ENCODE data around the gene SNAPC4.
"Not testable (repeated sequence)": the region's sequence is repeated elsewhere in the genome, so short reads cannot be mapped to it uniquely, and the experiment has no call there.

SNAPC4 gene

DNA sequence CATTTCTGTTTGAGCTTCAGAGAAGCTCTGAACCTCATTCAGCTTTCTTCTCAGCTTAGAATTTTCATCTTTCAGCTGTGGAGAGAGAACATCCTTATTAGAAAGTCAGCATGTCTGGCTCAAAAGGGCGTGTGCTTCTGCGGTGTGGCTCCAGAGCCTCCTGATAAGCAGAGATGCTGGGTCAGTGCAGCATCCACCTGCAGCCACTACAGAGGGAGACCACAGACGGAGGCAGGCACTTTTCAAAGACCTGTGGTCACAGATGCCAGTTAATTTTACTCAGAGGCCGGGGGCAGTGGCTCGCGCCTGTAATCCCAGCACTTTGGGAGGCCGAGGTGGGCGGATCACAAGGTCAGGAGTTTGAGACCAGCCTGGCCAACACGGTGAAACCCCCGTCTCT lies 5.9 kb upstream of the SNAPC4 start:
- DNase-seq = not testable (repeated sequence)

GRCh38 chr9:136405481-136405880 lies 5.5 kb upstream of the SNAPC4 start:
- no peak for DNase-seq

GRCh38 chr9:136404801-136405136 lies 4.8 kb upstream of the SNAPC4 start:
- no peak for DNase-seq

- DNase-seq = no peak
These were observed 4.2 kb upstream of the SNAPC4 start for GRCh38 chr9:136403915-136404800.

GRCh38 chr9:136403538-136403914 lies 3.6 kb upstream of the SNAPC4 start:
- no peak for DNase-seq

- DNase-seq = no peak
These were observed 2.1 kb upstream of the SNAPC4 start for GRCh38 chr9:136402067-136402466.

GRCh38 chr9:136401173-136401922 lies 1.4 kb upstream of the SNAPC4 start:
- DNase-seq = no peak

GRCh38 chr9:136399176-136400037 lies 563 bp downstream of the SNAPC4 start:
- DNase-seq = no peak

- no peak for DNase-seq
These were observed 1.7 kb downstream of the SNAPC4 start for GRCh38 chr9:136398286-136398685.

DNA sequence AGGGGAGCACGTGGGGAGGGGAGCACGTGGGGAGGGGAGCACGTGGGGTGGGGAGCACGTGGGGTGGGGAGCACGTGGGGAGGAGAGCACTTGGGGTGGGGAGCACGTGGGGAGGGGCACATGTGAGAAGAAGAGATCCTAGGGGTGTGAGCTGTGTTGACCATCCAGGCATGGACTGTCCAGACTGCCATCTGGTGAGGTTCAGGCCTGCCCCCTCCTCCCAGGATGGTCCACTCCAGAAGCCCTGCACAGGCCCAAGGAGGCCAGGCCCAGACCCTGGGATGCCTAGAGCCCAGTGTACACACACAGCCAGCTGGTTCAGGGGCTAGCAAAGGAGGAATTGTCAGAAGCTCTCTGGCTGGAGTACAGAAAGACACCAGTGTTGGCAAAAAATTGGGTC lies 2.3 kb downstream of the SNAPC4 start:
- no peak for DNase-seq

GRCh38 chr9:136396219-136396515 lies 3.8 kb downstream of the SNAPC4 start:
- DNase-seq = no peak

- DNase-seq = no peak
These were observed 4.4 kb downstream of the SNAPC4 start for GRCh38 chr9:136395345-136396218.

DNA sequence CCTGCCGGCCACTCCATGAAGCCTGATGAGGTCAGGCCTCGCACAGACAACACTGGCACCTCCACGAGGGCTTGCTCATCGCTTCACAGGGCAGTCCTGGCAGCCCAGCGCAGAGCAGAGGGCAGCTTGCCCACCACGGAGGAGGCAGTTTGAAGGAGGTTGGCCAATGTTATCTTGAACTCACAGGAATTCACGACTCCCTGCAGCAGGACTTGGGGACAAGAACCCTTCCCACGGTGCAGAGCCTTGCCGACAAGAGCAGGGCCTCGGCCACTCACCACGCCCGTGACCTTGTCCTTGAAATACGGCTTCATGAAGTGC lies 5.0 kb downstream of the SNAPC4 start:
- no peak for DNase-seq

DNA sequence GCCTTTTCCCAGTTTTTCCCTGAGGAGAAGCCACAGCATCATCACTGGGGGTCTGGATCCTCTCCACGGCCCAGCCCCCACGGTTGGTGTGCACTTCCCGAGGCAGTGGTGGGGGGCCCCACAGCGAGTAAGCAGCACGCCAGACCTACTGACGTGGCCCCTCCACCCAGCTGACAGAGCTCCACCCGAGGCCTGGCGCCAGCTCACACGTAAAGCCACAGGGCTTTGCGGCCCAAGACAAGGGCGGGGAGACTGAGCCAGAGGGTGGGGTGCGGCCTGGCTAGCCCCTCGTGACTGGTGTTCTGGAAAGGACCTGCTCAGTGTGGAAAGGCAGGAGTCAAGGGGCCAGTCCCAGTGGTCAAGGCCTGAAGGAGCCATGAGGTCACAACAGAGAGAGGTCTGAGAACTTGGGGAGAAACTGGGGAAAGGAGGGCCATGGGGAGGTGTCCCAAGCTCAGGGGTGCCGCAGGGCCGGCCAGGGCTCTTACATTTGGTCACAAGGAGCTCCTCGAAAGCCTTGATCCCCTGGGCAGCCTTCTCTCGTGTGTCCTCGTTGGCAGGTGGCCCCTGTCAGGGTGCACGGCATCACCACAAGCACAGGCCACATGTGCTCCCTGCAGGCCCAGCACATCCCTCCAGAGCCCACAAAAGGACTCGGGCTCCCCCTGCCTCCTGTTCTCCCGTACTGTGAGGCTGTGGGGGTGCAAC lies 5.5 kb downstream of the SNAPC4 start:
- no peak for DNase-seq

- no peak for DNase-seq
These were observed 6.4 kb downstream of the SNAPC4 start for GRCh38 chr9:136393531-136393930.

DNA sequence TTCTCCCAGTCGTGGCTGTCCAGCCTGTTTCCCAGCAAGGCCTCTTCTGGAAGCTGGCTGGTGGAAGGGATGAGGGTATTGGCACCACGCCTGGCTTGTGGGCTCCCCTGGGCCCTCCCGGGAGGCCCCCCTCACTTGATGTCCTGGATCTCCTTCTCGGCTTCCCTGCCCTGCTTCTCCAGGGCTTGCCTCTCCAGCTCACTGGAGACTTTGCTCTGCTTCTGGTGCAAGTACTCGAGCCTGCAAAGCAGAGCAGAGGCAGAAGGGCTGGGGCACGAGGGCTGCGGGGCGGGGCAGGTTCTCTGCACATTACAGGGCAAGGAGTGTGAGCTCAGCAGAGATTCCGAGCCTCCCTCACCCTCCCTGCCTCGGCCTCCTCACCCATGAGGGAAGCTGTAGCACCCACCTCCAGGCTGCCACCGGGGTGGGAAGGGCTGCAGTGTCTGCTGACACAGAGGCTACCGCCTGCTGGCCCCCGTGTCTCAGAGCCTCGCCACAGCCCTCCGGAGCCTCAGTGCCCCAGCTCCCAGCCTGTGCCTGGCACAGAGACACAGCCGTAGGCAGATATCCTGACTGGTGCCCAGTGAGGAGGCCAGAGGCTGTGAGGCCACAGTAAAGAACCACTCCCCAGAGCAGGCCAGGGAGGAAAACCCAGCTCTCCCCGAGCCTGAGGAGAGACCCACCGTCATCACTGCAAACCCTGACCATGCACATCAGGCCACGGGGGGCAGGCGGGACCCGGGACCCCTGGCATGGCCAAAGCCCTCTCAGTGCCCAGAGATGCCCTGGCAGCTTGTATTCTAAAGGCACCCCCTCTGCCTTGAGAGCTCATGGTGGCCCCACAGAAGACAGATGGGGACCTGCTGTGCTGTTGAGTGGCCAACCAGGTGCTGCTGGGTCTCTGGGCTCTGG lies 7.2 kb downstream of the SNAPC4 start:
- no peak for DNase-seq

DNA sequence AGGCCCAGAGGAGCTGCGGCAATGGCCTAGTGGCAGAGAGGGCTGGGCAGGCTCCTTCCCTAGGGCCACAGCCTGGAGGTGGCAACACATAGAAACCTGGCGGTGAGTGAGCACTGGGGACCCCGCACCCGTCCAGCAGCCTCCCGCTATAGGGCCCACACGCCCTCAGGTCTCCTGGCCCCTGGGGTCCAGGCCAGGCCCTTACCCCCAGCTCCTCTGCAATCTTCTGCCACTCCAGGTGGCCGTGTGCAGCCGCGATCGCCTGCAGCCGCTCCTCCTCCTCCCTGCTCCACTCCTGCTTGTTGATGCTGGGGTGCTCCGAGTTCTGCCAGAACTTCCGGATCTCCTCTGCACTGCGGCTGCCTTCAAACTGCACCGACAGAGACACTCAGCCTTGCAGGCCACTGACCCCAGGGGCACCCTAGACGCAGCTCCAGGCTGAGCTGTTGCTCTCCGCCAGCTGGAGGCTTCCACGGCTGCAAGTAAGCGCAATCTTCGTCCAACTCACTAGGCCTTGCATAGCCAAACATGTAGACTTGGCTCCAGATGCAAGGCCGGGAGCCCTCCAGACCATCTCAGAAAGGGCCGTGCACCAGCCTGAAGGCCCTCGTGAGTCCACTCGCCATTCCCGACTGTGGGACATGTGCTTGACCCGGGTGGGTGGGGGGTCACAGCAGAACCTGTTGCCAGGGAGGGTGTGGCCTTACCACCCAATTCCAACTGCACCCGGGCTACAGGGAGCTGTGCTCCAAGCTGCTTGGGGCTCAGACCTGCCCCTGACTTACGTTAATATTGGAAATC lies 8.0 kb downstream of the SNAPC4 start:
- no peak for DNase-seq

DNA sequence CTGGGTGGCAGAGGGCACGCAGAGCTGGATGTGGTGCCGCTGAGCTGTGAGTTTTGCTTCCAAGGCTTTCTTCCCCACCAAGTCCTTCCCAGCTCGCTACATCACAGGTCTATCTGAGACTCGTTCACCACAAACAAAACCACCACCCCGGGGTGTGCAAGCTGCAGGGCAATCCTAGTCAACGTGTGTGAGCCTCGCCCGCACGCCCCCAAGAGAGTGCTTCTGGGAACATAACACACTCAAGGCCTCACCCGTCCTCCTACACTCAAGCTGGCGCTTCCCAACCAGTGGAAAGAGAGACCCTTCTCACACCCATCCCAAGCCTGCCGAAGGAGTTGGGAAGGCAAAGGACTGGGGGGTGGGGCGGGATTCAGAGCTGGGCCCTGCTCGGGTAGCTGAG lies 10.6 kb downstream of the SNAPC4 start:
- DNase-seq = no peak

DNA sequence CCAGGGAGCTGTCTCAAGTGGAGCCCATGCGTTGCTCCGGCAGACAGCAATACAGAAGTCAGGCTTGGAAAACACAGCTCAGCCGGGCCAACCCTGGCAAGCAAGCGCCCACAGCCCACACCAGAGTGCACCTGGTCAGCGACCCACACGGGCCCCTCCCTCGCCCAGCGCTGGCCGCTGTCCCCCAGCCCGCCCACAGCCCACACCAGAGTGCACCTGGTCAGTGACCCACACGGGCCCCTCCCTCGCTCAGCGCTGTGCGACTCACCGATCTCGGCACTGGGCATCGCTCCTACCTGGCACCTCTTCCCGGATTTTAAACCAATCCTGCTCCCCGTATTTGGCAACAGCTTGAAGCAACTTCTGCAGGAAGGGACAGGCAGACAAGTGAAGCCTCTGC lies 12.8 kb downstream of the SNAPC4 start:
- no peak for DNase-seq

DNA sequence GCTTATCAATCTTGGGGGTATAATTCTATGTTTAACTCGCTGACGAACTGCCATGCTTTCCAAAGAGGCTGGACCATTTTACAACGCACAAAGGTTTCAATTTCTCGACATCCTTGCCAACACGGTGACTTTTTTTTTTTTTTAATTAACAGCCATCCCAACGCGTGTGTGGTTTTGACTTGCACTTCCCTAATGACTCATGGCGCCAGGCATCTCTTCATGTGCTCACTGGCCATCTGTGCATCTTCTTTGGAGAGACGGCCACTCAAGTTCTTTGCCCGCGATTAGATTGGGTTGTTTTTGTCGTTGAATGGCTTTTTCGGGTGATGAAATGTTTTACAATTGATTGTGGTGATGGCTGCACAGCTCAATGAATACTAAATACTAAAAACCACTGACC lies 14.0 kb downstream of the SNAPC4 start:
- DNase-seq = no peak

Data from NCI-H2081 treated with DMSO at 0.1 percent for 48 hours (cell line).